Ovary (tissue), 3 donors: ENCODE measurements around the gene RGS13.

ENCODE experiments used
- EP300 ChIP-seq: sonication (generic); formaldehyde crosslinking; IDR thresholded peaks from one replicate; pipeline ENCODE4 v1.6.1; 2017; ENCODE audit warnings: antibody characterized with exemption
- POLR2A ChIP-seq: fragments of 450-650 bp; IDR thresholded peaks from one replicate; pipeline ENCODE4 v1.6.1; 2017; ENCODE audit warnings: antibody characterized with exemption, mild to moderate bottlenecking, moderate library complexity
- TF ChIP-seq, protein P1 (sequence below), 3 donors: fragments of 450-650 bp in 2 of 3; fragments of 200-600 bp in 1 of 3; IDR thresholded peaks; one replicate each; pipeline versions ENCODE4 v1.5.1 to v1.8.0; 2016 to 2022; ENCODE audit warnings: antibody characterized with exemption in 3 of 3, mild to moderate bottlenecking in 1 of 3
- donor health status: DM: no; HTN: no; CAD: no.

GRCh38 chr1:192703283-192704206, 67.6 kb downstream of the RGS13 start:
- TF ChIP-seq, protein P1, sequence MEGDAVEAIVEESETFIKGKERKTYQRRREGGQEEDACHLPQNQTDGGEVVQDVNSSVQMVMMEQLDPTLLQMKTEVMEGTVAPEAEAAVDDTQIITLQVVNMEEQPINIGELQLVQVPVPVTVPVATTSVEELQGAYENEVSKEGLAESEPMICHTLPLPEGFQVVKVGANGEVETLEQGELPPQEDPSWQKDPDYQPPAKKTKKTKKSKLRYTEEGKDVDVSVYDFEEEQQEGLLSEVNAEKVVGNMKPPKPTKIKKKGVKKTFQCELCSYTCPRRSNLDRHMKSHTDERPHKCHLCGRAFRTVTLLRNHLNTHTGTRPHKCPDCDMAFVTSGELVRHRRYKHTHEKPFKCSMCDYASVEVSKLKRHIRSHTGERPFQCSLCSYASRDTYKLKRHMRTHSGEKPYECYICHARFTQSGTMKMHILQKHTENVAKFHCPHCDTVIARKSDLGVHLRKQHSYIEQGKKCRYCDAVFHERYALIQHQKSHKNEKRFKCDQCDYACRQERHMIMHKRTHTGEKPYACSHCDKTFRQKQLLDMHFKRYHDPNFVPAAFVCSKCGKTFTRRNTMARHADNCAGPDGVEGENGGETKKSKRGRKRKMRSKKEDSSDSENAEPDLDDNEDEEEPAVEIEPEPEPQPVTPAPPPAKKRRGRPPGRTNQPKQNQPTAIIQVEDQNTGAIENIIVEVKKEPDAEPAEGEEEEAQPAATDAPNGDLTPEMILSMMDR (IDR thresholded peaks at IDR 0.05): no peak
- TF ChIP-seq POLR2A (no peak), EP300 (no peak)
